Measurements from ENCODE around the gene ADPRM. TPM values are rescaled to one million over a fixed set of nuclear protein-coding genes. Genes with fewer than 3 reads are reported as not detected.

The ADPRM gene
- total and polyA plus RNA-seq, 2 experiments from 2014 or later, result 6.8 to 8.8 TPM

Other genes with a start within 250 kb of the ADPRM start
- gene MYH4, start 228.0 kb upstream of the ADPRM start, total RNA-seq (2014; rRNA removed; shearing (Covaris generic)), result not detected in 2 replicates
- gene MYH4, start 228.0 kb upstream of the ADPRM start, polyA plus RNA-seq (2016; fragmentation: Nextera tagmentation; extraction: Ambion mirVana), result not detected in 2 replicates
- gene MYH1, start 179.1 kb upstream of the ADPRM start, total RNA-seq (2014; rRNA removed; shearing (Covaris generic)), result not detected in 2 replicates
- gene MYH1, start 179.1 kb upstream of the ADPRM start, polyA plus RNA-seq (2016; fragmentation: Nextera tagmentation; extraction: Ambion mirVana), result not detected in 2 replicates
- gene MYH2, start 147.9 kb upstream of the ADPRM start, total RNA-seq (2014; rRNA removed; shearing (Covaris generic)), result 17.9 and 27.7 TPM in 2 replicates
- 6.6 and 7.5 TPM in 2 replicates for gene MYH2, start 147.9 kb upstream of the ADPRM start, polyA plus RNA-seq (2016; fragmentation: Nextera tagmentation; extraction: Ambion mirVana)
- 1.1 and 1.8 TPM in 2 replicates for gene MYH3, start 40.3 kb upstream of the ADPRM start, total RNA-seq (2014; rRNA removed; shearing (Covaris generic))
- gene MYH3, start 40.3 kb upstream of the ADPRM start, polyA plus RNA-seq (2016; fragmentation: Nextera tagmentation; extraction: Ambion mirVana), result 0.73 and 0.84 TPM in 2 replicates
- gene SCO1, start 61 bp upstream of the ADPRM start, total RNA-seq (2014; rRNA removed; shearing (Covaris generic)), result 69.4 and 72.5 TPM in 2 replicates
- 37.6 and 43.9 TPM in 2 replicates for gene SCO1, start 61 bp upstream of the ADPRM start, polyA plus RNA-seq (2016; fragmentation: Nextera tagmentation; extraction: Ambion mirVana)
- gene TMEM220, start 32.4 kb downstream of the ADPRM start, total RNA-seq (2014; rRNA removed; shearing (Covaris generic)), result 1.2 and 3.1 TPM in 2 replicates
- gene TMEM220, start 32.4 kb downstream of the ADPRM start, polyA plus RNA-seq (2016; fragmentation: Nextera tagmentation; extraction: Ambion mirVana), result 7.2 and 7.8 TPM in 2 replicates
- not detected in 2 replicates for gene TMEM238L, start 106.5 kb downstream of the ADPRM start, total RNA-seq (2014; rRNA removed; shearing (Covaris generic))
- not detected in 2 replicates for gene TMEM238L, start 106.5 kb downstream of the ADPRM start, polyA plus RNA-seq (2016; fragmentation: Nextera tagmentation; extraction: Ambion mirVana)
- gene PIRT, start 140.5 kb downstream of the ADPRM start, total RNA-seq (2014; rRNA removed; shearing (Covaris generic)), result not detected in 2 replicates
- gene PIRT, start 140.5 kb downstream of the ADPRM start, polyA plus RNA-seq (2016; fragmentation: Nextera tagmentation; extraction: Ambion mirVana), result not detected in 2 replicates